K562 (cell line): ENCODE data around the gene COL11A2. TPM values are rescaled to one million over a fixed set of nuclear protein-coding genes. Genes with fewer than 3 reads are reported as not detected.

Experiments used
- ATAC-seq: fragments of 200-7000 bp; cut with Tn5 transposase; 3 replicates; pipeline ENCODE4 v1.9.1; 2020; ENCODE audit warnings: moderate library complexity
- BruUV-seq: library from RNA; stranded (reverse); fragments of 400-500 nt; replicated peaks from 2 replicates; lab custom pipeline; 2021; lab: Mats Ljungman, UMichigan
- CTCF ChIA-PET: fragments of 300-600 bp; formaldehyde crosslinking; extraction: SDS; loops from one replicate; lab custom pipeline; 2021; ENCODE audit warnings: low intra/inter-chr PET ratio; lab: Yijun Ruan, JAX
- POLR2A ChIA-PET: fragments of 300-600, 350-650 bp; sonication (Branson Sonifier 250); formaldehyde crosslinking; extraction: SDS; loops from one replicate; lab custom pipeline; 2021; ENCODE audit warnings: antibody characterized with exemption, inconsistent platforms; lab: Yijun Ruan, JAX
- DNase-seq, 4 experiments: peaks; one replicate each; pipeline versions ENCODE4 v3.0.0 to v3.0.0-alpha.2; 2011 to 2018; ENCODE audit warnings: low spot score in 3 of 4, mixed read lengths in 3 of 4; ENCODE audit errors: extremely low read depth in 1 of 4
- FAIRE-seq: peaks from 2 replicates; lab custom pipeline; 2011; peaks lifted over from hg19 to GRCh38; lab: Jason Lieb, UNC
- H2AFZ ChIP-seq: 2 replicates; pipeline ENCODE4 v1.6.0; 2011; ENCODE audit warnings: low read depth, low read length, control low read depth, inconsistent platforms
- H3K27ac ChIP-seq: fragments of 200-600 bp; 3 replicates; pipeline ENCODE4 v1.8.0; 2011; ENCODE audit warnings: low read depth, mild to moderate bottlenecking, control low read depth, inconsistent platforms, low read length, moderate library complexity, mixed read lengths; ENCODE audit errors: extremely low read depth
- H3K27me3 ChIP-seq, 2 experiments: fragments of 300-600 bp in 1 of 2; 2 replicates in 1 of 2; 3 replicates in 1 of 2; pipeline versions ENCODE4 v1.6.0 to v1.8.0; 2011; ENCODE audit warnings: inconsistent platforms in 2 of 2, low read length in 2 of 2, mild to moderate bottlenecking in 1 of 2, mixed read lengths in 1 of 2, moderate library complexity in 1 of 2; ENCODE audit not compliant: control insufficient read depth in 2 of 2, insufficient read depth in 2 of 2
- H3K36me3 ChIP-seq: fragments of 300-600 bp; 3 replicates; pipeline ENCODE4 v1.8.0; 2011; ENCODE audit warnings: mild to moderate bottlenecking, low read length, inconsistent platforms; ENCODE audit not compliant: control insufficient read depth, insufficient read depth
- H3K4me1 ChIP-seq, 2 experiments: fragments of 200-600 bp in 1 of 2; replicated peaks in 1 of 2; 2 replicates in 1 of 2; 3 replicates in 1 of 2; pipeline versions ENCODE4 v1.5.1 to v1.8.0; 2011; ENCODE audit warnings: inconsistent platforms in 2 of 2, low read length in 2 of 2, mild to moderate bottlenecking in 1 of 2, mixed read lengths in 1 of 2, moderate library complexity in 1 of 2; ENCODE audit not compliant: control insufficient read depth in 2 of 2, insufficient read depth in 2 of 2
- H3K4me2 ChIP-seq: 2 replicates; pipeline ENCODE4 v1.6.1; 2011; ENCODE audit warnings: low read length, control low read depth, inconsistent platforms, mixed read lengths; ENCODE audit not compliant: insufficient read depth
- H3K4me3 ChIP-seq: fragments of 200-600 bp; sonication (generic), shearing (Covaris generic); 2 replicates; pipeline ENCODE4 v1.5.1; 2016; ENCODE audit warnings: control low read depth, inconsistent platforms
- H3K79me2 ChIP-seq: fragments of 200-600 bp; 3 replicates; pipeline ENCODE4 v1.8.0; 2011; ENCODE audit warnings: low read length, inconsistent platforms; ENCODE audit not compliant: control insufficient read depth, insufficient read depth
- H3K9ac ChIP-seq, 2 experiments: 2 replicates each; pipeline versions ENCODE4 v1.6.0 to v1.6.1; 2011; ENCODE audit warnings: low read depth in 2 of 2, low read length in 2 of 2, control low read depth in 1 of 2, inconsistent platforms in 1 of 2, mild to moderate bottlenecking in 1 of 2, mixed read lengths in 1 of 2; ENCODE audit not compliant: insufficient read depth in 1 of 2
- H3K9me1 ChIP-seq: one replicate; pipeline ENCODE4 v1.6.0; 2011; ENCODE audit warnings: inconsistent platforms, mild to moderate bottlenecking, low read length, moderate library complexity; ENCODE audit not compliant: control insufficient read depth, insufficient read depth
- H3K9me3 ChIP-seq: replicated peaks from 2 replicates; pipeline ENCODE4 v1.5.1; 2011; ENCODE audit warnings: low read depth, low read length, inconsistent platforms; ENCODE audit not compliant: control insufficient read depth, insufficient read depth
- H4K20me1 ChIP-seq: replicated peaks from 2 replicates; pipeline ENCODE4 v1.6.1; 2011; ENCODE audit warnings: low read length, inconsistent platforms, mixed read lengths; ENCODE audit not compliant: control insufficient read depth, insufficient read depth
- ATF1 ChIP-seq, 2 experiments: fragments of 450-650 bp in 1 of 2; IDR thresholded peaks; 2 replicates each; pipeline ENCODE4 v1.6.1; 2016; ENCODE audit warnings: missing compliant biosample characterization in 1 of 2, missing genetic modification characterization in 1 of 2
- BRF2 ChIP-seq: IDR thresholded peaks from 3 replicates; pipeline ENCODE4 v1.6.1; 2011; ENCODE audit warnings: borderline replicate concordance, mild to moderate bottlenecking; ENCODE audit not compliant: insufficient read length, insufficient read depth
- CTCF ChIP-seq, 3 experiments: IDR thresholded peaks in 2 of 3; conservative IDR thresholded peaks in 1 of 3; 2 replicates each; pipeline ENCODE4 v1.5.1; 2011 to 2012; ENCODE audit warnings: low read length in 3 of 3, mild to moderate bottlenecking in 3 of 3, control low read depth in 2 of 3, improper control_type of control experiment in 1 of 3, inconsistent platforms in 1 of 3, low read depth in 1 of 3, mixed read lengths in 1 of 3, moderate library complexity in 1 of 3; ENCODE audit not compliant: insufficient read depth in 2 of 3
- DPF2 ChIP-seq: fragments of 450-650 bp; IDR thresholded peaks from 2 replicates; pipeline ENCODE4 v1.6.1; 2016
- EHMT2 ChIP-seq: fragments of 450-650 bp; IDR thresholded peaks from 2 replicates; pipeline ENCODE4 v1.6.1; 2018; ENCODE audit warnings: antibody characterized with exemption
- MTA3 ChIP-seq: fragments of 450-650 bp; formaldehyde crosslinking; IDR thresholded peaks from 2 replicates; pipeline ENCODE4 v1.6.1; 2017; ENCODE audit warnings: mild to moderate bottlenecking, borderline replicate concordance
- NR2C2 ChIP-seq, 2 experiments: fragments of 200-800 bp in 1 of 2; sonication (Bioruptor generic) in 1 of 2; sonication (generic) in 1 of 2; formaldehyde crosslinking in 1 of 2; IDR thresholded peaks; 2 replicates each; pipeline versions ENCODE4 v1.6.1 to v1.8.0; 2016 to 2022; ENCODE audit warnings: mild to moderate bottlenecking in 1 of 2, missing compliant biosample characterization in 1 of 2, missing genetic modification characterization in 1 of 2, missing genetic modification reagents in 1 of 2
- POU5F1 ChIP-seq: fragments of 150-350 bp; IDR thresholded peaks from 2 replicates; pipeline ENCODE4 v1.6.1; 2014; ENCODE audit warnings: borderline replicate concordance, low read length, low read depth, mild to moderate bottlenecking; ENCODE audit not compliant: partially characterized antibody
- RCOR1 ChIP-seq, 2 experiments: IDR thresholded peaks; 2 replicates each; pipeline ENCODE4 v1.6.1; 2012; ENCODE audit warnings: low read depth in 2 of 2, low read length in 2 of 2, borderline replicate concordance in 1 of 2, improper control_type of control experiment in 1 of 2
- ZBTB7A ChIP-seq: IDR thresholded peaks from 2 replicates; pipeline ENCODE4 v1.6.1; 2011; ENCODE audit warnings: low read depth, mild to moderate bottlenecking, low read length, moderate library complexity, borderline replicate concordance; ENCODE audit not compliant: control insufficient read depth
- ZNF134 ChIP-seq: fragments of 250-450 bp; sonication (Bioruptor Pico); conservative IDR thresholded peaks from 2 replicates; pipeline ENCODE4 v1.4.0; 2020
- WGBS: fragments of 100-300 bp; shearing (Covaris generic); methylation state at CpG from one replicate; pipeline ENCODE4 v1.1.6; 2016; ENCODE audit warnings: low coverage, mixed read lengths; ENCODE audit not compliant: insufficient coverage; ENCODE audit errors: missing lambda C conversion rate; 5-methylcytosine and 5-hydroxymethylcytosine counted together
- in situ Hi-C: fragments of 300-500 bp; cut with MboI; formaldehyde crosslinking; loops from 4 replicates; pipeline ENCODE4 v1.15.0; 2018; ENCODE audit warnings: inconsistent platforms, mixed read lengths
- intact Hi-C: fragments of 100-400 bp; cut with micrococcal nuclease; formaldehyde crosslinking; loops from 2 replicates; pipeline ENCODE4 v1.14.2; 2022
- polyA plus RNA-seq, 8 experiments: library from polyadenylated mRNA; depleted of rRNA in 4 of 8; stranded (reverse) in 5 of 8; unstranded in 3 of 8; fragments of >200 nt; fragmentation: Nextera tagmentation in 2 of 8; fragmentation: Illumina TruSeq in 1 of 8; extraction: Ambion mirVana in 2 of 8; extraction: Trizol in 1 of 8; gene quantifications; 2 replicates each; pipeline versions ENCODE4 v1.2.1 to v1.2.3, GENCODE V29; 2011 to 2014; ENCODE audit warnings: inconsistent platforms in 1 of 8, missing spikeins in 1 of 8
- total RNA-seq, 7 experiments: library from RNA; depleted of rRNA in 6 of 7; stranded (reverse); fragments of >200 nt in 6 of 7; fragmentation: Illumina TruSeq in 2 of 7; extraction: Trizol in 2 of 7; gene quantifications; 2 replicates each; pipeline versions ENCODE4 v1.2.1 to v1.2.3, GENCODE V29; 2011 to 2021; ENCODE audit warnings: low replicate concordance in 1 of 7
- TF ChIP-seq, protein P1 (sequence below): fragments of 450-650 bp; formaldehyde crosslinking; conservative IDR thresholded peaks from 2 replicates; pipeline ENCODE4 v1.4.0; 2022; ENCODE audit warnings: mild to moderate bottlenecking, missing genetic modification characterization
- TF ChIP-seq, protein P2 (sequence below): sonication (generic); formaldehyde crosslinking; IDR thresholded peaks from 2 replicates; pipeline ENCODE4 v1.8.0; 2023; ENCODE audit warnings: mild to moderate bottlenecking, missing genetic modification reagents

The COL11A2 gene
- total and polyA plus RNA-seq, 9 of the 15 experiments (the other 6 are each of a cell fraction or from before 2014, with no cell fraction given): 0.04 to 0.35 (median 0.09) TPM; not detected in 1

DNA sequence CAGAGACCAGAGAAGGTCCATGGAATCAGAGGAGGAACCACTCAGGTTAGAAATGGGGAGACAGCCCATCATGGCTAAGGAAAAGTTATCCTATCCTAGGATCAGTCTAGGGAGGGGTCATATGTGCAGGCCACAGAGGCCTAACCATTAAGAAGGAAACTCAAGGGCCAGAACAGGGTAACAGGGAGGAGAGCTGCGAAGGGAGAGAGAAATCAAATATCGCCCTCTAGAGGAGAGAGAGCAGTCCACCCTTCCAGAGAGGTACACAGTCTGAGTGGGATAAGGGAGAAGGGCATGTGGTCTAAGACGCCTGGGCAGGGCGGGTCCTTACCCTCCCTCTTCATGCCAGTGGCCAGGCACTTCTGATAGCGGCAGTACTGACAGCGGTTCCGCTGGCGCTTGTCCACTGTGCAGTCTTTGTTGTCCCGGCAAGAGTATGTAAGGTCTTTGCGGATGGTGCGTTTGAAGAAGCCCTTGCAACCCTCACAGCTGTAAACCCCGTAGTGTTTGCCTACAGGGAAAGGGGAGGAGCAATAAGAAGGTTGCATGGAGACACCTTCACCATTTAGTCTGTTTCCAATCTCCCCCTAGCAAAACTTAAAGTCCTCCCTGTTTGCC, 5.3 kb upstream of the COL11A2 start:
- Histone ChIP-seq H3K9ac (peak overlapping the region in 1 of 2 experiments; percentile 31; a peak in 1 of 4 replicates), H2AFZ (0 out of 2 replicates have a peak overlapping the region, but pooled peaks have one; percentile 29), H3K9me3 (no peaks in the 10 kb centered on the region), H3K36me3 (peaks cover 49% of the 10 kb centered on the region; the same call in 2 of the 3 replicates), H4K20me1 (peaks cover 16% of the 10 kb centered on the region), H3K27ac (no peak overlapping the region), H3K4me3 (no peak overlapping the region), H3K27me3 (0 out of 5 replicates have a peak, but pooled peaks cover 0 to 1% of the 10 kb centered on the region in 2 experiments), H3K9me1 (peaks cover 7% of the 10 kb centered on the region), H3K79me2 (peaks cover 46% of the 10 kb centered on the region), H3K4me2 (peak overlapping the region; percentile 9; the same call in 1 of the 2 replicates), H3K4me1 (peaks cover 26 to 34% of the 10 kb centered on the region in 2 experiments; a peak in 4 of 5 replicates)
- ChIA-PET CTCF (interaction anchor here (0.8 to 1.3 kb wide), 2 partner anchors 23 to 36 kb away, joined by 3 to 5 read pairs; no protein-coding TSS in a partner anchor), POLR2A (interaction anchor here (0.6 to 1.7 kb wide), 8 partner anchors 11 to 225 kb away, joined by 3 to 8 read pairs (median 3); partner anchors contain the start of gene RING1)
- ATAC-seq (peak; percentile 73), DNase-seq (peak; percentile 70 to 80 (median 76)), FAIRE-seq (peak; percentile 87)
- 38% methylated on average over 12 of the region's 12 CpGs for WGBS
- in situ Hi-C loops: no loop called here
- no TSS peak for BruUV-seq
- intact Hi-C loops: loop anchor here (2.0 kb wide), 1 partner anchor 37 kb away; no protein-coding TSS in a partner anchor
- peak; percentile 17; the same call in 1 of the 2 replicates for TF ChIP-seq ZBTB7A
- no peak for TF ChIP-seq ATF1 (CRISPR knock-in tag; IDR thresholded peaks at IDR 0.05)
- no peak for TF ChIP-seq ATF1 (tag; IDR thresholded peaks at IDR 0.05)
- TF ChIP-seq NR2C2 (CRISPR knock-in tag; IDR thresholded peaks at IDR 0.05): no peak
- 0 out of 2 replicates have a peak, but pooled peaks have one; percentile 41 for TF ChIP-seq NR2C2 (tag; IDR thresholded peaks at IDR 0.05)
- TF ChIP-seq CTCF (IDR thresholded peaks at IDR 0.05 in 2 of 3, conservative IDR thresholded peaks at IDR 0.05 in 1 of 3; ENCODE audit: insufficient read depth in 2 of 3, low read depth in 1 of 3, low read length in 3 of 3): peak; percentile 80 to 93 (median 90)
- TF ChIP-seq, protein P1, sequence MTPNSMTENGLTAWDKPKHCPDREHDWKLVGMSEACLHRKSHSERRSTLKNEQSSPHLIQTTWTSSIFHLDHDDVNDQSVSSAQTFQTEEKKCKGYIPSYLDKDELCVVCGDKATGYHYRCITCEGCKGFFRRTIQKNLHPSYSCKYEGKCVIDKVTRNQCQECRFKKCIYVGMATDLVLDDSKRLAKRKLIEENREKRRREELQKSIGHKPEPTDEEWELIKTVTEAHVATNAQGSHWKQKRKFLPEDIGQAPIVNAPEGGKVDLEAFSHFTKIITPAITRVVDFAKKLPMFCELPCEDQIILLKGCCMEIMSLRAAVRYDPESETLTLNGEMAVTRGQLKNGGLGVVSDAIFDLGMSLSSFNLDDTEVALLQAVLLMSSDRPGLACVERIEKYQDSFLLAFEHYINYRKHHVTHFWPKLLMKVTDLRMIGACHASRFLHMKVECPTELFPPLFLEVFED (CRISPR knock-in tag): no peak
- 0 out of 2 replicates have a peak, but pooled peaks have one; percentile 39 for TF ChIP-seq DPF2
- 0 out of 2 replicates have a peak, but pooled peaks have one; percentile 30 for TF ChIP-seq MTA3
- peak in 1 of 2 experiments; percentile 58; a peak in 1 of 4 replicates for TF ChIP-seq RCOR1 (IDR thresholded peaks at IDR 0.05; ENCODE audit: borderline replicate concordance in 1 of 2, low read depth in 2 of 2, low read length in 2 of 2)
- TF ChIP-seq EHMT2: 0 out of 2 replicates have a peak, but pooled peaks have one; percentile 43
- TF ChIP-seq BRF2: no peak
- TF ChIP-seq POU5F1: no peak
- TF ChIP-seq, protein P2, sequence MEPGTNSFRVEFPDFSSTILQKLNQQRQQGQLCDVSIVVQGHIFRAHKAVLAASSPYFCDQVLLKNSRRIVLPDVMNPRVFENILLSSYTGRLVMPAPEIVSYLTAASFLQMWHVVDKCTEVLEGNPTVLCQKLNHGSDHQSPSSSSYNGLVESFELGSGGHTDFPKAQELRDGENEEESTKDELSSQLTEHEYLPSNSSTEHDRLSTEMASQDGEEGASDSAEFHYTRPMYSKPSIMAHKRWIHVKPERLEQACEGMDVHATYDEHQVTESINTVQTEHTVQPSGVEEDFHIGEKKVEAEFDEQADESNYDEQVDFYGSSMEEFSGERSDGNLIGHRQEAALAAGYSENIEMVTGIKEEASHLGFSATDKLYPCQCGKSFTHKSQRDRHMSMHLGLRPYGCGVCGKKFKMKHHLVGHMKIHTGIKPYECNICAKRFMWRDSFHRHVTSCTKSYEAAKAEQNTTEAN (CRISPR knock-in tag): 0 out of 2 replicates have a peak, but pooled peaks have one; percentile 26
- no peak for TF ChIP-seq ZNF134 (CRISPR knock-in tag)
